HL-60 (cell line): Measurements from ENCODE around the gene C1orf232.

ENCODE experiments used
- GABPA ChIP-seq: IDR thresholded peaks from 2 replicates; pipeline ENCODE4 v1.6.1; 2012; ENCODE audit warnings: low read depth
- POLR2AphosphoS5 ChIP-seq: IDR thresholded peaks from 2 replicates; pipeline ENCODE4 v1.6.1; 2012; ENCODE audit warnings: low read depth
- SPI1 ChIP-seq: IDR thresholded peaks from 2 replicates; pipeline ENCODE4 v1.6.1; 2012; ENCODE audit warnings: low read depth, mild to moderate bottlenecking, borderline replicate concordance
- TF ChIP-seq, protein P1 (sequence below): IDR thresholded peaks from one replicate; pipeline ENCODE4 v1.5.1; 2011; ENCODE audit warnings: low read length, control low read depth, inconsistent platforms; ENCODE audit not compliant: insufficient read depth
- TF ChIP-seq, protein P2 (sequence below): IDR thresholded peaks from 2 replicates; pipeline ENCODE4 v1.6.1; 2012; ENCODE audit warnings: low read depth; ENCODE audit not compliant: insufficient replicate concordance

DNA sequence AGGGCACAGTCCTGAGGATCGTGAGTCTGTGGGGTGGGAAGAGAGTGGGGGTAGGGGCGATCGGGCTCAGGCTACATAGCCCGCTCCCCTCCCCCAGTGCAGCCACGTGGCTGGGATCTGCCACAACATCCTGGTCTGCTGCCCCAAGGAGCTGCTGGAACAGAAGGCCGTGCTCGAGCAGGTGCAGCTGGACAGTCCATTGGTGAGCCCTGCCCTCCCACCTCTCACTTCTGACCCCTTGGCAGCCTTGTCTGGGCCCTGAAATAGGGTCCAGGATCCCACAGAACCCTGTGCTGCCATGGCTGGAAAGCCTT is 13.6 kb upstream of the C1orf232 start:
- TF ChIP-seq POLR2AphosphoS5 (no peak), GABPA (no peak), SPI1 (no peak)
- TF ChIP-seq, protein P1, sequence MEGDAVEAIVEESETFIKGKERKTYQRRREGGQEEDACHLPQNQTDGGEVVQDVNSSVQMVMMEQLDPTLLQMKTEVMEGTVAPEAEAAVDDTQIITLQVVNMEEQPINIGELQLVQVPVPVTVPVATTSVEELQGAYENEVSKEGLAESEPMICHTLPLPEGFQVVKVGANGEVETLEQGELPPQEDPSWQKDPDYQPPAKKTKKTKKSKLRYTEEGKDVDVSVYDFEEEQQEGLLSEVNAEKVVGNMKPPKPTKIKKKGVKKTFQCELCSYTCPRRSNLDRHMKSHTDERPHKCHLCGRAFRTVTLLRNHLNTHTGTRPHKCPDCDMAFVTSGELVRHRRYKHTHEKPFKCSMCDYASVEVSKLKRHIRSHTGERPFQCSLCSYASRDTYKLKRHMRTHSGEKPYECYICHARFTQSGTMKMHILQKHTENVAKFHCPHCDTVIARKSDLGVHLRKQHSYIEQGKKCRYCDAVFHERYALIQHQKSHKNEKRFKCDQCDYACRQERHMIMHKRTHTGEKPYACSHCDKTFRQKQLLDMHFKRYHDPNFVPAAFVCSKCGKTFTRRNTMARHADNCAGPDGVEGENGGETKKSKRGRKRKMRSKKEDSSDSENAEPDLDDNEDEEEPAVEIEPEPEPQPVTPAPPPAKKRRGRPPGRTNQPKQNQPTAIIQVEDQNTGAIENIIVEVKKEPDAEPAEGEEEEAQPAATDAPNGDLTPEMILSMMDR = no peak
- TF ChIP-seq, protein P2, sequence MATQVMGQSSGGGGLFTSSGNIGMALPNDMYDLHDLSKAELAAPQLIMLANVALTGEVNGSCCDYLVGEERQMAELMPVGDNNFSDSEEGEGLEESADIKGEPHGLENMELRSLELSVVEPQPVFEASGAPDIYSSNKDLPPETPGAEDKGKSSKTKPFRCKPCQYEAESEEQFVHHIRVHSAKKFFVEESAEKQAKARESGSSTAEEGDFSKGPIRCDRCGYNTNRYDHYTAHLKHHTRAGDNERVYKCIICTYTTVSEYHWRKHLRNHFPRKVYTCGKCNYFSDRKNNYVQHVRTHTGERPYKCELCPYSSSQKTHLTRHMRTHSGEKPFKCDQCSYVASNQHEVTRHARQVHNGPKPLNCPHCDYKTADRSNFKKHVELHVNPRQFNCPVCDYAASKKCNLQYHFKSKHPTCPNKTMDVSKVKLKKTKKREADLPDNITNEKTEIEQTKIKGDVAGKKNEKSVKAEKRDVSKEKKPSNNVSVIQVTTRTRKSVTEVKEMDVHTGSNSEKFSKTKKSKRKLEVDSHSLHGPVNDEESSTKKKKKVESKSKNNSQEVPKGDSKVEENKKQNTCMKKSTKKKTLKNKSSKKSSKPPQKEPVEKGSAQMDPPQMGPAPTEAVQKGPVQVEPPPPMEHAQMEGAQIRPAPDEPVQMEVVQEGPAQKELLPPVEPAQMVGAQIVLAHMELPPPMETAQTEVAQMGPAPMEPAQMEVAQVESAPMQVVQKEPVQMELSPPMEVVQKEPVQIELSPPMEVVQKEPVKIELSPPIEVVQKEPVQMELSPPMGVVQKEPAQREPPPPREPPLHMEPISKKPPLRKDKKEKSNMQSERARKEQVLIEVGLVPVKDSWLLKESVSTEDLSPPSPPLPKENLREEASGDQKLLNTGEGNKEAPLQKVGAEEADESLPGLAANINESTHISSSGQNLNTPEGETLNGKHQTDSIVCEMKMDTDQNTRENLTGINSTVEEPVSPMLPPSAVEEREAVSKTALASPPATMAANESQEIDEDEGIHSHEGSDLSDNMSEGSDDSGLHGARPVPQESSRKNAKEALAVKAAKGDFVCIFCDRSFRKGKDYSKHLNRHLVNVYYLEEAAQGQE = no peak
